ENCODE data around the gene EML4.

GRCh38 chr2:42187886-42188285, 18.7 kb downstream of the EML4 start:
- TF ChIP-seq CTCF (IDR thresholded peaks at IDR 0.05) (no peak), POLR2A (IDR thresholded peaks at IDR 0.05) (no peak), EP300 (IDR thresholded peaks at IDR 0.05) (no peak)

All from tibial nerve (tissue), 4 donors.